Karpas-422 (cell line): ENCODE measurements around the gene EDIL3. TPM values are rescaled to one million over a fixed set of nuclear protein-coding genes. Genes with fewer than 3 reads are reported as not detected.

Experiments
- DNase-seq: peaks from one replicate; pipeline ENCODE4 v3.0.0-alpha.2; 2015
- H2AFZ ChIP-seq: fragments of 200-600 bp; sonication (generic); 2 replicates; pipeline ENCODE4 v1.6.1; 2014; ENCODE audit warnings: antibody characterized with exemption, low read length, mixed read lengths
- H3K27ac ChIP-seq: fragments of 200-600 bp; sonication (generic); 2 replicates; pipeline ENCODE4 v1.5.1; 2014; ENCODE audit warnings: mild to moderate bottlenecking, low read length, moderate library complexity
- H3K27me3 ChIP-seq: fragments of 200-600 bp; sonication (generic); 2 replicates; pipeline ENCODE4 v1.6.1; 2014; ENCODE audit warnings: low read length, mixed read lengths
- H3K36me3 ChIP-seq: fragments of 200-600 bp; sonication (generic); 2 replicates; pipeline ENCODE4 v1.6.1; 2014; ENCODE audit warnings: low read length, mixed read lengths; ENCODE audit not compliant: insufficient read depth
- H3K4me1 ChIP-seq: fragments of 200-600 bp; sonication (generic); 2 replicates; pipeline ENCODE4 v1.6.1; 2014; ENCODE audit warnings: mild to moderate bottlenecking, low read length, mixed read lengths
- H3K4me2 ChIP-seq: fragments of 200-600 bp; sonication (generic); 2 replicates; pipeline ENCODE4 v1.6.1; 2014; ENCODE audit warnings: low read length, low read depth, mild to moderate bottlenecking; ENCODE audit not compliant: poor library complexity, severe bottlenecking
- H3K4me3 ChIP-seq: fragments of 200-600 bp; sonication (generic); 2 replicates; pipeline ENCODE4 v1.5.1; 2014; ENCODE audit warnings: mild to moderate bottlenecking, antibody characterized with exemption, low read length, mixed read lengths
- H3K79me2 ChIP-seq: fragments of 200-600 bp; sonication (generic); 2 replicates; pipeline ENCODE4 v1.6.1; 2014; ENCODE audit warnings: mild to moderate bottlenecking, low read length, mixed read lengths
- H3K9ac ChIP-seq: fragments of 200-600 bp; sonication (generic); 2 replicates; pipeline ENCODE4 v1.6.0; 2014; ENCODE audit warnings: low read length
- H3K9me2 ChIP-seq: fragments of 200-600 bp; sonication (generic), shearing (Covaris generic); replicated peaks from 2 replicates; pipeline ENCODE4 v1.6.0; 2014; ENCODE audit warnings: mild to moderate bottlenecking, low read length, moderate library complexity; ENCODE audit not compliant: insufficient read depth
- H3K9me3 ChIP-seq: fragments of 300-700, 200-600 bp; sonication (generic); 2 replicates; pipeline ENCODE4 v1.6.1; 2014; ENCODE audit warnings: low read length, mixed read lengths
- H4K20me1 ChIP-seq: fragments of 200-600 bp; sonication (generic); 2 replicates; pipeline ENCODE4 v1.6.1; 2014; ENCODE audit warnings: mild to moderate bottlenecking, antibody characterized with exemption, low read length, low read depth; ENCODE audit not compliant: insufficient read depth
- total RNA-seq: library from RNA; depleted of rRNA; stranded (reverse); fragments of >200 nt; shearing (Covaris generic); gene quantifications from 2 replicates; pipeline ENCODE4 v1.2.3, GENCODE V29; 2014; ENCODE audit warnings: low replicate concordance; rRNA removed

Gene EDIL3
- not detected in 2 replicates for total RNA-seq

- no peak within 1 kb of the TSS for H3K9ac ChIP-seq
- H3K9me3 ChIP-seq, result peaks cover 7% of the 10 kb centered on the region
- H3K27ac ChIP-seq, result no peak within 1 kb of the TSS
- no peak within 1 kb of the TSS for H3K4me3 ChIP-seq
- no peak within 1 kb of the TSS for H2AFZ ChIP-seq
- no peaks in the 10 kb centered on the region for H4K20me1 ChIP-seq
- no peak within 1 kb of the TSS for H3K4me2 ChIP-seq
- H3K36me3 ChIP-seq, result no peaks in the 10 kb centered on the region
- DNase-seq, result no peak
- H3K4me1 ChIP-seq, result no peaks in the 10 kb centered on the region
- H3K79me2 ChIP-seq, result no peaks in the 10 kb centered on the region
- no peaks in the 10 kb centered on the region for H3K27me3 ChIP-seq
- H3K9me2 ChIP-seq, result no peaks in the 10 kb centered on the region
Measured at GRCh38 chr5:84384604-84385575, at the start of gene EDIL3. Gene EDIL3, minus strand, starts transcription at chr5:84384880. Its CDS starts 506 bp downstream, at chr5:84384374.

- no peak for DNase-seq
- H4K20me1 ChIP-seq, result no peaks in the 10 kb centered on the region
- H3K4me2 ChIP-seq, result no peak overlapping the region
- H3K9me2 ChIP-seq, result no peaks in the 10 kb centered on the region
- H3K4me1 ChIP-seq, result no peaks in the 10 kb centered on the region
- no peaks in the 10 kb centered on the region for H3K36me3 ChIP-seq
- no peaks in the 10 kb centered on the region for H3K79me2 ChIP-seq
- H2AFZ ChIP-seq, result no peak overlapping the region
- peaks cover 12% of the 10 kb centered on the region for H3K9me3 ChIP-seq
- no peaks in the 10 kb centered on the region for H3K27me3 ChIP-seq
- H3K27ac ChIP-seq, result no peak overlapping the region
- no peak overlapping the region for H3K9ac ChIP-seq
- no peak overlapping the region for H3K4me3 ChIP-seq
Measured at GRCh38 chr5:84433461-84433860, 48.8 kb upstream of the EDIL3 start.

GRCh38 chr5:84430863-84431663 is 46.4 kb upstream of the EDIL3 start:
- H3K9me2 ChIP-seq, result no peaks in the 10 kb centered on the region
- no peaks in the 10 kb centered on the region for H3K79me2 ChIP-seq
- H2AFZ ChIP-seq, result no peak overlapping the region
- no peak overlapping the region for H3K4me2 ChIP-seq
- H3K4me1 ChIP-seq, result no peaks in the 10 kb centered on the region
- no peak for DNase-seq
- peaks cover 12% of the 10 kb centered on the region for H3K9me3 ChIP-seq
- H3K4me3 ChIP-seq, result no peak overlapping the region
- no peaks in the 10 kb centered on the region for H3K36me3 ChIP-seq
- H3K27ac ChIP-seq, result no peak overlapping the region
- no peaks in the 10 kb centered on the region for H3K27me3 ChIP-seq
- H3K9ac ChIP-seq, result no peak overlapping the region
- H4K20me1 ChIP-seq, result no peaks in the 10 kb centered on the region

- Histone ChIP-seq H3K9me2 (no peaks in the 10 kb centered on the region), H4K20me1 (no peaks in the 10 kb centered on the region), H3K79me2 (no peaks in the 10 kb centered on the region), H3K4me2 (no peak overlapping the region), H3K27ac (no peak overlapping the region), H3K9ac (no peak overlapping the region), H3K4me1 (no peaks in the 10 kb centered on the region), H3K27me3 (no peaks in the 10 kb centered on the region), H3K4me3 (no peak overlapping the region), H3K9me3 (peaks cover 12% of the 10 kb centered on the region), H3K36me3 (no peaks in the 10 kb centered on the region), H2AFZ (no peak overlapping the region)
- DNase-seq, result no peak
Measured at GRCh38 chr5:84430079-84430478, 45.4 kb upstream of the EDIL3 start.

- H3K27me3 ChIP-seq, result no peaks in the 10 kb centered on the region
- H3K9me3 ChIP-seq, result peaks cover 10% of the 10 kb centered on the region; the same call in 1 of the 2 replicates
- no peak overlapping the region for H3K9ac ChIP-seq
- no peaks in the 10 kb centered on the region for H4K20me1 ChIP-seq
- no peak overlapping the region for H3K27ac ChIP-seq
- no peaks in the 10 kb centered on the region for H3K36me3 ChIP-seq
- H2AFZ ChIP-seq, result no peak overlapping the region
- no peaks in the 10 kb centered on the region for H3K9me2 ChIP-seq
- no peaks in the 10 kb centered on the region for H3K4me1 ChIP-seq
- no peak overlapping the region for H3K4me3 ChIP-seq
- H3K4me2 ChIP-seq, result no peak overlapping the region
- DNase-seq, result no peak
- no peaks in the 10 kb centered on the region for H3K79me2 ChIP-seq
Measured at GRCh38 chr5:84425365-84425881, 40.7 kb upstream of the EDIL3 start.

GRCh38 chr5:84419742-84420141 is 35.1 kb upstream of the EDIL3 start:
- Histone ChIP-seq H3K4me3 (no peak overlapping the region), H3K79me2 (no peaks in the 10 kb centered on the region), H3K4me1 (no peaks in the 10 kb centered on the region), H3K9me3 (peaks cover 22% of the 10 kb centered on the region), H3K9me2 (no peaks in the 10 kb centered on the region), H2AFZ (no peak overlapping the region), H3K36me3 (no peaks in the 10 kb centered on the region), H3K9ac (no peak overlapping the region), H3K27me3 (no peaks in the 10 kb centered on the region), H3K4me2 (no peak overlapping the region), H4K20me1 (no peaks in the 10 kb centered on the region), H3K27ac (no peak overlapping the region)
- no peak for DNase-seq

- DNase-seq, result no peak
Measured at GRCh38 chr5:84411832-84412605, 27.3 kb upstream of the EDIL3 start.

More at GRCh38 chr5:84411832-84412605, 27.3 kb upstream of the EDIL3 start:
- H3K9me3 ChIP-seq, result peaks cover 19% of the 10 kb centered on the region
- H3K4me3 ChIP-seq, result no peak overlapping the region
- H3K9ac ChIP-seq, result no peak overlapping the region
- H3K36me3 ChIP-seq, result no peaks in the 10 kb centered on the region
- H3K27me3 ChIP-seq, result no peaks in the 10 kb centered on the region
- no peaks in the 10 kb centered on the region for H3K79me2 ChIP-seq
- H3K27ac ChIP-seq, result no peak overlapping the region
- H2AFZ ChIP-seq, result no peak overlapping the region
- H4K20me1 ChIP-seq, result no peaks in the 10 kb centered on the region
- no peak overlapping the region for H3K4me2 ChIP-seq
- H3K9me2 ChIP-seq, result no peaks in the 10 kb centered on the region
- no peaks in the 10 kb centered on the region for H3K4me1 ChIP-seq
